HepG2 (cell line): ENCODE measurements around the gene HSFX1. TPM values are rescaled to one million over a fixed set of nuclear protein-coding genes. Genes with fewer than 3 reads are reported as not detected.
"Not testable (repeated sequence)": the region's sequence is repeated elsewhere in the genome, so short reads cannot be mapped to it uniquely, and the experiment has no call there.

ENCODE experiments used
- ATAC-seq: fragments of 200-7000 bp; cut with Tn5 transposase; 3 replicates; pipeline ENCODE4 v1.9.1; 2020; ENCODE audit warnings: mild to moderate bottlenecking, moderate library complexity
- BruUV-seq: library from RNA; stranded (reverse); fragments of 400-500 nt; replicated peaks from 2 replicates; lab custom pipeline; 2021; lab: Mats Ljungman, UMichigan
- CTCF ChIA-PET: fragments of 300-600 bp; formaldehyde crosslinking; extraction: SDS; loops from one replicate; lab custom pipeline; 2021; ENCODE audit warnings: low total read pairs, inconsistent platforms, low intra/inter-chr PET ratio; lab: Yijun Ruan, JAX
- POLR2A ChIA-PET: fragments of 350-600 bp; sonication (Branson Sonifier 250); formaldehyde crosslinking; loops from one replicate; lab custom pipeline; 2020; ENCODE audit warnings: antibody characterized with exemption, inconsistent platforms; lab: Yijun Ruan, JAX
- DNase-seq: peaks from one replicate; pipeline ENCODE4 v3.0.0-alpha.2; 2015; ENCODE audit warnings: low spot score
- FAIRE-seq: peaks from 3 replicates; lab custom pipeline; 2011; peaks lifted over from hg19 to GRCh38; lab: Jason Lieb, UNC
- H2AFZ ChIP-seq: one replicate; pipeline ENCODE4 v1.6.1; 2011; ENCODE audit warnings: low read length, inconsistent platforms
- H3K27ac ChIP-seq: fragments of 300-600 bp; 3 replicates; pipeline ENCODE4 v1.8.0; 2011; ENCODE audit warnings: mixed run types, mild to moderate bottlenecking, mixed read lengths, low read length, inconsistent platforms; ENCODE audit not compliant: insufficient read depth; ENCODE audit errors: extremely low read length
- H3K27me3 ChIP-seq, 2 experiments: fragments of 200-600 bp in 1 of 2; 2 replicates in 1 of 2; 3 replicates in 1 of 2; pipeline versions ENCODE4 v1.6.0 to v1.8.0; 2011; ENCODE audit warnings: low read length in 2 of 2, mild to moderate bottlenecking in 2 of 2, moderate library complexity in 2 of 2, inconsistent platforms in 1 of 2; ENCODE audit not compliant: insufficient read depth in 2 of 2, control insufficient read depth in 1 of 2
- H3K36me3 ChIP-seq, 2 experiments: fragments of 200-600 bp in 1 of 2; replicated peaks in 1 of 2; 2 replicates in 1 of 2; 3 replicates in 1 of 2; pipeline versions ENCODE4 v1.5.1 to v1.8.0; 2011; ENCODE audit warnings: low read length in 2 of 2, inconsistent platforms in 1 of 2; ENCODE audit not compliant: insufficient read depth in 2 of 2, control insufficient read depth in 1 of 2
- H3K4me1 ChIP-seq: 2 replicates; pipeline ENCODE4 v1.5.1; 2012; ENCODE audit warnings: low read length, inconsistent platforms; ENCODE audit not compliant: insufficient read depth
- H3K4me2 ChIP-seq: 2 replicates; pipeline ENCODE4 v1.6.0; 2011; ENCODE audit warnings: low read depth, low read length, inconsistent platforms
- H3K4me3 ChIP-seq, 3 experiments: fragments of 200-600 bp in 1 of 3; sonication (generic), shearing (Covaris generic) in 1 of 3; replicated peaks in 1 of 3; 2 replicates each; pipeline ENCODE4 v1.5.1; 2011 to 2016; ENCODE audit warnings: low read length in 3 of 3, inconsistent platforms in 2 of 3, low read depth in 2 of 3, mild to moderate bottlenecking in 2 of 3, control low read depth in 1 of 3, mixed read lengths in 1 of 3; ENCODE audit not compliant: insufficient read depth in 1 of 3
- H3K79me2 ChIP-seq: one replicate; pipeline ENCODE4 v1.6.1; 2011; ENCODE audit warnings: low read length, inconsistent platforms; ENCODE audit not compliant: insufficient read depth
- H3K9ac ChIP-seq: 2 replicates; pipeline ENCODE4 v1.6.0; 2011; ENCODE audit warnings: mild to moderate bottlenecking, low read depth, low read length, inconsistent platforms; ENCODE audit not compliant: insufficient read depth
- H3K9me3 ChIP-seq: 2 replicates; pipeline ENCODE4 v1.5.1; 2012; ENCODE audit warnings: mild to moderate bottlenecking, low read length
- H4K20me1 ChIP-seq: 2 replicates; pipeline ENCODE4 v1.6.0; 2011; ENCODE audit warnings: inconsistent platforms, mild to moderate bottlenecking, low read length, moderate library complexity; ENCODE audit not compliant: insufficient read depth
- ARID2 ChIP-seq: sonication (generic); formaldehyde crosslinking; IDR thresholded peaks from 2 replicates; pipeline ENCODE4 v1.8.1; 2022; ENCODE audit warnings: mild to moderate bottlenecking, missing genetic modification reagents, borderline replicate concordance
- BRCA1 ChIP-seq: sonication (generic); formaldehyde crosslinking; IDR thresholded peaks from 2 replicates; pipeline ENCODE4 v1.4.0; 2020; ENCODE audit warnings: missing genetic modification reagents
- EHMT2 ChIP-seq: fragments of 200-600 bp; sonication (generic); IDR thresholded peaks from 2 replicates; pipeline ENCODE4 v1.7.0; 2017; ENCODE audit warnings: antibody characterized with exemption, low read depth, low read length, borderline replicate concordance
- ELF4 ChIP-seq: sonication (generic); formaldehyde crosslinking; IDR thresholded peaks from 2 replicates; pipeline ENCODE4 v1.5.0; 2020; ENCODE audit warnings: missing genetic modification reagents, mild to moderate bottlenecking, moderate library complexity, borderline replicate concordance
- ISL2 ChIP-seq: sonication (generic); formaldehyde crosslinking; IDR thresholded peaks from 2 replicates; pipeline ENCODE4 v1.5.0; 2020; ENCODE audit warnings: missing genetic modification reagents
- JARID2 ChIP-seq: sonication (generic); formaldehyde crosslinking; IDR thresholded peaks from 2 replicates; pipeline ENCODE4 v1.8.1; 2023; ENCODE audit warnings: missing genetic modification reagents, inconsistent platforms; ENCODE audit not compliant: insufficient replicate concordance
- POLR2G ChIP-seq: fragments of 200-400 bp; formaldehyde crosslinking; IDR thresholded peaks from 2 replicates; pipeline ENCODE4 v1.6.1; 2018; ENCODE audit warnings: mild to moderate bottlenecking, low read depth, low read length, moderate library complexity
- ZNF614 ChIP-seq: IDR thresholded peaks from 2 replicates; pipeline ENCODE4 v1.6.1; 2018; ENCODE audit warnings: missing biosample characterization, missing genetic modification reagents, inconsistent platforms, borderline replicate concordance
- ZNF790 ChIP-seq: sonication (generic); formaldehyde crosslinking; IDR thresholded peaks from 2 replicates; pipeline ENCODE4 v1.8.0; 2022; ENCODE audit warnings: missing genetic modification reagents, mild to moderate bottlenecking, borderline replicate concordance
- ZNF883 ChIP-seq: sonication (generic); formaldehyde crosslinking; IDR thresholded peaks from 2 replicates; pipeline ENCODE4 v1.5.1; 2020; ENCODE audit warnings: mild to moderate bottlenecking, missing genetic modification reagents; ENCODE audit errors: not compliant biosample characterization
- WGBS: methylation state at CpG from one replicate; pipeline ENCODE4 v1.1.6; 2017; ENCODE audit warnings: low lambda C conversion rate; 5-methylcytosine and 5-hydroxymethylcytosine counted together
- in situ Hi-C: cut with HindIII; loops from 2 replicates; pipeline ENCODE4 v1.10.0; 2017; ENCODE audit warnings: low pct_unique_long_range_greater_than_20kb; ENCODE audit not compliant: extremely low pct_ligation_motif_present
- intact Hi-C: fragments of 100-400 bp; cut with micrococcal nuclease; formaldehyde crosslinking; loops from one replicate; pipeline ENCODE4 v1.10.0; 2022; ENCODE audit not compliant: unreplicated experiment
- polyA plus RNA-seq, 8 experiments: library from polyadenylated mRNA; depleted of rRNA in 3 of 8; stranded (reverse) in 7 of 8; unstranded in 1 of 8; fragments of >200 nt; fragmentation: Illumina TruSeq in 4 of 8; extraction: Trizol in 4 of 8; gene quantifications; 2 replicates each; pipeline versions ENCODE4 v1.2.1 to v1.2.3, GENCODE V29; 2011 to 2016; ENCODE audit warnings: low read depth in 4 of 8, missing spikeins in 1 of 8, mixed read lengths in 1 of 8; ENCODE audit not compliant: insufficient read depth in 1 of 8
- total RNA-seq, 5 experiments: library from RNA; depleted of rRNA; stranded (reverse); fragments of >200 nt; fragmentation: Illumina TruSeq; extraction: Trizol; gene quantifications; 2 replicates each; pipeline ENCODE4 v1.2.3, GENCODE V29; 2016; ENCODE audit warnings: low read depth in 1 of 5
- TF ChIP-seq, protein P1 (sequence below): sonication (generic); formaldehyde crosslinking; IDR thresholded peaks from 2 replicates; pipeline ENCODE4 v1.9.0; 2022; ENCODE audit warnings: missing genetic modification reagents, mild to moderate bottlenecking, borderline replicate concordance
- TF ChIP-seq, protein P2 (sequence below): sonication (generic); formaldehyde crosslinking; conservative IDR thresholded peaks from 2 replicates; pipeline ENCODE4 v1.8.1; 2023; ENCODE audit warnings: missing genetic modification reagents

HSFX1 gene
- total and polyA plus RNA-seq, 2 of the 13 experiments (the other 11 are each of a cell fraction or from before 2014, with no cell fraction given): 0.08 to 0.09 TPM

- H3K27ac ChIP-seq, in situ Hi-C loops, H4K20me1 ChIP-seq, BruUV-seq, H3K4me1 ChIP-seq, H3K79me2 ChIP-seq, H3K27me3 ChIP-seq, H2AFZ ChIP-seq, H3K9me3 ChIP-seq, CTCF ChIA-PET, H3K9ac ChIP-seq, H3K4me3 ChIP-seq, intact Hi-C loops, DNase-seq, H3K36me3 ChIP-seq, POLR2A ChIA-PET, H3K4me2 ChIP-seq: not testable (repeated sequence)
- peak; percentile 83 for ATAC-seq
- no CpG with 5 or more reads among the region's 6 CpGs for WGBS
- FAIRE-seq: peak; percentile 92
Measured at GRCh38 chrX:149746390-149747007, 27.4 kb upstream of the HSFX1 start.

- H3K4me1 ChIP-seq: no peaks in the 10 kb centered on the region
- H2AFZ ChIP-seq: no peak overlapping the region
- in situ Hi-C loops: no loop called here
- no peaks in the 10 kb centered on the region for H4K20me1 ChIP-seq
- no TSS peak for BruUV-seq
- no peak for FAIRE-seq
- no peaks in the 10 kb centered on the region for H3K79me2 ChIP-seq
- no peak overlapping the region for H3K4me3 ChIP-seq
- intact Hi-C loops: no loop called here
- 0% methylated on average over 3 of the region's 8 CpGs for WGBS
- CTCF ChIA-PET: no interaction called here
- ATAC-seq: no peak
- H3K36me3 ChIP-seq: no peaks in the 10 kb centered on the region
- POLR2A ChIA-PET: no interaction called here
- no peak overlapping the region for H3K4me2 ChIP-seq
- H3K27me3 ChIP-seq: no peaks in the 10 kb centered on the region; a peak in 1 of 5 replicates
- no peak overlapping the region for H3K27ac ChIP-seq
- H3K9ac ChIP-seq: no peak overlapping the region
- no peak for DNase-seq
- no peaks in the 10 kb centered on the region for H3K9me3 ChIP-seq
- no peak for TF ChIP-seq EHMT2
- TF ChIP-seq ZNF883 (CRISPR knock-in tag): no peak
- TF ChIP-seq, protein P1, sequence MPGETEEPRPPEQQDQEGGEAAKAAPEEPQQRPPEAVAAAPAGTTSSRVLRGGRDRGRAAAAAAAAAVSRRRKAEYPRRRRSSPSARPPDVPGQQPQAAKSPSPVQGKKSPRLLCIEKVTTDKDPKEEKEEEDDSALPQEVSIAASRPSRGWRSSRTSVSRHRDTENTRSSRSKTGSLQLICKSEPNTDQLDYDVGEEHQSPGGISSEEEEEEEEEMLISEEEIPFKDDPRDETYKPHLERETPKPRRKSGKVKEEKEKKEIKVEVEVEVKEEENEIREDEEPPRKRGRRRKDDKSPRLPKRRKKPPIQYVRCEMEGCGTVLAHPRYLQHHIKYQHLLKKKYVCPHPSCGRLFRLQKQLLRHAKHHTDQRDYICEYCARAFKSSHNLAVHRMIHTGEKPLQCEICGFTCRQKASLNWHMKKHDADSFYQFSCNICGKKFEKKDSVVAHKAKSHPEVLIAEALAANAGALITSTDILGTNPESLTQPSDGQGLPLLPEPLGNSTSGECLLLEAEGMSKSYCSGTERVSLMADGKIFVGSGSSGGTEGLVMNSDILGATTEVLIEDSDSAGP (CRISPR knock-in tag): no peak
- TF ChIP-seq, protein P2, sequence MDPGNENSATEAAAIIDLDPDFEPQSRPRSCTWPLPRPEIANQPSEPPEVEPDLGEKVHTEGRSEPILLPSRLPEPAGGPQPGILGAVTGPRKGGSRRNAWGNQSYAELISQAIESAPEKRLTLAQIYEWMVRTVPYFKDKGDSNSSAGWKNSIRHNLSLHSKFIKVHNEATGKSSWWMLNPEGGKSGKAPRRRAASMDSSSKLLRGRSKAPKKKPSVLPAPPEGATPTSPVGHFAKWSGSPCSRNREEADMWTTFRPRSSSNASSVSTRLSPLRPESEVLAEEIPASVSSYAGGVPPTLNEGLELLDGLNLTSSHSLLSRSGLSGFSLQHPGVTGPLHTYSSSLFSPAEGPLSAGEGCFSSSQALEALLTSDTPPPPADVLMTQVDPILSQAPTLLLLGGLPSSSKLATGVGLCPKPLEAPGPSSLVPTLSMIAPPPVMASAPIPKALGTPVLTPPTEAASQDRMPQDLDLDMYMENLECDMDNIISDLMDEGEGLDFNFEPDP (CRISPR knock-in tag): no peak
- no peak for TF ChIP-seq POLR2G
- no peak for TF ChIP-seq ZNF790 (CRISPR knock-in tag)
- TF ChIP-seq ARID2 (CRISPR knock-in tag): no peak
- no peak for TF ChIP-seq JARID2 (CRISPR knock-in tag)
- TF ChIP-seq ZNF614 (CRISPR knock-in tag): no peak
- TF ChIP-seq ELF4 (CRISPR knock-in tag): no peak
- TF ChIP-seq ISL2 (CRISPR knock-in tag): no peak
- no peak for TF ChIP-seq BRCA1
Measured at GRCh38 chrX:149757206-149758067, 16.4 kb upstream of the HSFX1 start.
